ENCODE results near the gene ALDH1A2.
"Not testable (repeated sequence)": the region's sequence is repeated elsewhere in the genome, so short reads cannot be mapped to it uniquely, and the experiment has no call there.

The ALDH1A2 gene

GRCh38 chr15:58065445-58066041 is at the start of gene ALDH1A2:
Gene ALDH1A2 (minus strand): TSS chr15:58065711. CDS start chr15:58065650, 61 bp downstream.
- in situ Hi-C loops (cut with HindIII; ENCODE audit: low sequenced_read_pairs), result no loop called here

DNA sequence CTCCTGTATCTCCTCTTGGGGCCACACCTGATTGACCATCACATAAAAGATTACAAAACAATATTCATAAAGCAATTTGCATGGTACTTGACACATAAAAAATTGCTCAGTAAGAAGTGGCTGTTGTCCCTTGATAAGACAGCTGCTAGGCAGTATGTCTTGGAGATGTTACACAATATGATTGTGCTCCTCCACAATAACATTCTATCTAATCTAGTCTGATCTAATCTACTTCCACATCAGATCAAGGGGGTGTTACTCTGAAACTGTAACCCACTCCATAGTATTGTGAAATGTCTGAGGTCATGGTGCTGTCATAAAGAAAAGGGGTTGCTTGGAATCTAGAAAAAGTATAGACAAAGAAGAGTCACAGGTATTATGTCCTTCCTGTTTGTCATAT is 49.3 kb upstream of the ALDH1A2 start:
- in situ Hi-C loops (cut with HindIII; ENCODE audit: low sequenced_read_pairs), result no loop called here

GRCh38 chr15:58114388-58114787 is 48.9 kb upstream of the ALDH1A2 start:
- in situ Hi-C loops (cut with HindIII; ENCODE audit: low sequenced_read_pairs), result no loop called here

DNA sequence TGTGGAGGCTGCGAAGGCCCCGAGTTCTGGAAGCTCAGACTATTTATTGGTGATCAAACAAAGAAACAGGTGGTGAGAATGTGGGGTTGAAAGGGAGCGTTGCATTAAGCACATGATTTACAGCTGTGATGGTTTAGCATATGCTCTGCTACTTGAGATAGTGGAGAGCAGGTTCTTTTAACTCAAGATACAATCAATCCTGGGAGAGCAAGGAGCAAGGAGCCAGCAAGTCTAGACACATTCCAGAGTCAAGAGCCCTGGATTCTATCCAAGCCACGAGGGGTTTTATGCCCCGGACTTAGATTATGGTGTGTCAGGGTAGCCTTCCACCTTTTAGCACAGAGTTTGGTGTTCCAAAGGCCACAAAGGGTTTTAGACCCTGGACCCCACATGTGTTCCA is 47.8 kb upstream of the ALDH1A2 start:
- in situ Hi-C loops (cut with HindIII; ENCODE audit: low sequenced_read_pairs), result not testable (repeated sequence)

GRCh38 chr15:58111718-58112104 is 46.2 kb upstream of the ALDH1A2 start:
- in situ Hi-C loops (cut with HindIII; ENCODE audit: low sequenced_read_pairs), result no loop called here

DNA sequence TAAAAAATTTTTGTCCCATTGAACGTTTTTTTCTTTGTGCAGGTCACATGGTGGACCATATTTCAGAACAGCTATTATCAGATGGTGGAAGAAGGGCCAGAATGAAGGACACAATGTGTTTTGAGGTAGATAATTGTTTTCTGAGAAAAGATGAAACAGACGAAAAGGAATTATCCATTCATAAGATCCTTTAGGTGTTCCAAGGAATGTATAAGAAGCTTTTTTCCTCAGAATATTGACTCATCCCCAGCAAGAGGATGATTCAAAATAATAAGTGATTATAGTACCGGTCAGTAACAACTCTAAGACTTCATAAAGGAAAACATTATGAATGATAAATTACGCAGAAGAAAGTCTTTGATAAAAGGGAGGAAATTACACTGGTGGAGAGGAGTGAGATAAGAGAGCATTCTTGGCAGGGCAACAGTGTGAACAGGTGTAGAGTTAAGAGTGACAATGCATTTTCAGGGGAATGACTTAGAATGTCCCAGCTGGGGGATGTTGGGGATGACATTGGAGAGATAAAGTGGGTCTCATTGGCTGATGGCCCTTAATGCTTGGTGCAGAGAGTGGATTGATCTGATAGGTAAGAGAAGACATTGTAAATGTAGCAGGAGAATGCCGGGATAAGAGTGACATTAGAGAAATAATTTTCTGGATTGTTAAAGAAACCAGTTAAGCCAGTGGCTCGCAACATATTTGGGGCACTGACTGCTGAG is 45.6 kb upstream of the ALDH1A2 start:
- in situ Hi-C loops (cut with HindIII; ENCODE audit: low sequenced_read_pairs), result no loop called here

- in situ Hi-C loops (cut with HindIII; ENCODE audit: low sequenced_read_pairs), result no loop called here
Observed at GRCh38 chr15:58109419-58109818, 43.9 kb upstream of the ALDH1A2 start.

GRCh38 chr15:58108117-58108516 is 42.6 kb upstream of the ALDH1A2 start:
- in situ Hi-C loops (cut with HindIII; ENCODE audit: low sequenced_read_pairs), result no loop called here

DNA sequence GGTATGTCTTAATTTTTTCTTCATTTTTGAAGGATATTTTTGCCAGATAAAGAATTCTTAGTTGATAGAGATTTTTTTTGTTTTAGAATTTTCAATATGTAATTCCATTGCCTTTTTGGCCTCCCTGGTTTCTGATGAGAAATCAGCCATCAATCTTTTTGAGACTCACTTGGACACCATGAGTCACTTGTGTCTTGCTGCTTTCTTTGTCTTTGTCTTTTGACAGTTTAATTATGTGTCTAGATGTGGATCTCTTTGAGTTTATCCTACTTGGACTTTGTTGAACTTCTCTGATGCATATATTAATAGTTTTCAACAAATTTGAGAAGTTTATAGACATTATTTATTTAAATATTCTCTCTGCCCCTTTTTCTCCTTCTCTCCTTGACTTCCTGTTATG is 38.0 kb upstream of the ALDH1A2 start:
- in situ Hi-C loops (cut with HindIII; ENCODE audit: low sequenced_read_pairs), result no loop called here

DNA sequence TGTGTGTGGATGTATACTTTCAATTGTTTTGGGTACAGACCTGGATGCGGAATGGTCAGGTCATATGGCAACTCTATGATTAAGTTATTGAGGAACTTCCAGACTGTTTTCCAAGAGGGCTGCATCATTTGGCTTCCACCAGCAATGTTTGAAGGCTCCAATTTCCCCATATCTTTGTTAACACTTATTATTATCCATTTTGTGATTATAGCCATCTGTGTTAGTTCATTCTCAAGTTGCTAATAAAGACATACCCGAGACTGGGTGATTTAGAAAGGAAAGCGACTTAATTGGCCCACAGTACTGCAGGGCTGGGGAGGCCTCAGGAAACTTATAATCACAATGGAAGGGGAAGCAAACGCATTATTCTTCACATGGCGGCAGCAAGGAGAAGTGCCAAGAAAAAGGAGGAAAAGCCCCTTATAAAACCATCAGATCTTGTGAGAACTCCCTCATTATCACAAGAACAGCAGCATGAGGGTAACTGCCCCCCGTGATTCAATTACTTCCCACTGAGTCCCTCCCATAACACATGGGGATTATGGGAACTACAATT is 31.1 kb upstream of the ALDH1A2 start:
- in situ Hi-C loops (cut with HindIII; ENCODE audit: low sequenced_read_pairs), result loop anchor here (5.0 kb wide), 1 partner anchor 41 kb away; the partner anchor contains the start of gene AQP9

- in situ Hi-C loops (cut with HindIII; ENCODE audit: low sequenced_read_pairs), result loop anchor here (5.0 kb wide), 1 partner anchor 42 kb away; the partner anchor contains the start of gene AQP9
Observed at GRCh38 chr15:58095415-58095814, 29.9 kb upstream of the ALDH1A2 start.

DNA sequence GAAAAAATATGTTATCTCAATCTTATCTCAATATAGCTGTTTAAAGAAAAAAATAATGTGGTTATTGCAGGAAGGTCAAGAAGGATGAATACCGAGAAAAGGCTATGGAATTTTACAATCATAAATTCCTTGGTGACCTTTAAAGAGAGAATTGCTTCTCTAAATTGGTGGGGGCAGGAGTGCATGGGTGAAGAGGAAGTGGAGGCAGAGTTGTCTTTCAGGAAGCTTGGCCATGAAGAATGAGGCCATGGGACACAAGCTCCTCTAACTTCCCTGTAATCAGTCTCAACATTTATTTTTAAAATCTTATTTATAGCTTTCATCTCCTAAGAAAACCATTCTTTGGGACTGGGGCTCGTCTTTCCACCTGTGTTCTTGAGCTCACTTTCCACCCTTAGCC is 22.4 kb upstream of the ALDH1A2 start:
- in situ Hi-C loops (cut with HindIII; ENCODE audit: low sequenced_read_pairs), result no loop called here

DNA sequence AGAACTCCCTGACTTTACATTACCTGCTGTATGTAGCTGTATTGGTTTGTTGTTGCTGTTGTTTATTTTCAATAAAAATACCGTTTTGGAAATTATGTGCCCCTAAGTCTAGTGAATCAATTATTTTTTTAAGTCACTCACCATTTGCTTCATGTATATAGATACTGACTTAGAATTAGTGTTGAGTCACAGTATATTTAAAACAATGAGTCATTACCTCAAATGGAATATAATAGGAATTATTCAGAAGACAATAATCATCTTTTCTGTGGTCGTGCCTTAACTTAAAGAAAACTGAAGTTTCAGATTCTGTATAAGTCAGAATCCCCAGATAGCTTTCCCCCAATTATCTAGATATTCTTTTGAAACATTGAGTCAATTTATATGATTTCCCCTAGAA is 21.0 kb upstream of the ALDH1A2 start:
- in situ Hi-C loops (cut with HindIII; ENCODE audit: low sequenced_read_pairs), result no loop called here

- in situ Hi-C loops (cut with HindIII; ENCODE audit: low sequenced_read_pairs), result no loop called here
Observed at GRCh38 chr15:58083526-58083925, 18.0 kb upstream of the ALDH1A2 start.

DNA sequence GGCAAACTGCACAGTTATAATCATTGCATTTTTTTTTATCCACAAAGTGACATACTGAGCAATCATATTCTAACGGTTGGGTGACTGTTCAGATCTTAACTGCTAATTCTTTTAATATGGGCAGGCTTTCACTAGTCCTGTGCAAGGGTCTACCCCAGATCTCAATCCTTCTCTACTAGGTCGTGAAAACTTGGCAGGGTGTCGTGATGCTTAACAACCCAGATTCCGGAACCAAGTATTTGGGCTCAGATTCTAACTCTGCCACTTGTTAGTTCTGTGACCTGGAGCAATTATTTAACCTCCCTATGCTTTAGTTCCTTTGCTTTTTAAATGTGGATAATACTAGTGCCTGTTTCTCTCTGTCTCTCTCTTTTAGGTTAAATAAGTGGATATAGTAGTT is 16.4 kb upstream of the ALDH1A2 start:
- in situ Hi-C loops (cut with HindIII; ENCODE audit: low sequenced_read_pairs), result no loop called here

DNA sequence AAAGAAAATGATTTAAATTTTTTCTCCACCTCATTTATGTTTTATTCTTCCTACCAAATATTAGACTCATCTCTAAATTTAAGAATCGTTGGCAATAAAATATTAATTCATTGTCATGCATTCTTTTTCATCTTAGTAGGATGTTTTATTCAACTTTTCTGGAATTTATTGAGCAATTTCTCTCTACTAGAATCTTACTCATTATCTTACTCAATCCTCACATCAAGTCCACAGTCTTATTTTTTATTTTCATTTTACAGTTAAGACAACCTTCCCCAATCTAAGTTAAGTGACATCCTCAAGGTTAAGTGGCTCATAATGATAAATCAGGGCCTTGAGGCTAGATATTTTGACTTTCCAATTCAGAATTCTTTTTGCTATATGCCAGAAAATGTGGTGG is 15.9 kb upstream of the ALDH1A2 start:
- in situ Hi-C loops (cut with HindIII; ENCODE audit: low sequenced_read_pairs), result no loop called here

- in situ Hi-C loops (cut with HindIII; ENCODE audit: low sequenced_read_pairs), result not testable (repeated sequence)
Observed at GRCh38 chr15:58080959-58081358, 15.4 kb upstream of the ALDH1A2 start.

DNA sequence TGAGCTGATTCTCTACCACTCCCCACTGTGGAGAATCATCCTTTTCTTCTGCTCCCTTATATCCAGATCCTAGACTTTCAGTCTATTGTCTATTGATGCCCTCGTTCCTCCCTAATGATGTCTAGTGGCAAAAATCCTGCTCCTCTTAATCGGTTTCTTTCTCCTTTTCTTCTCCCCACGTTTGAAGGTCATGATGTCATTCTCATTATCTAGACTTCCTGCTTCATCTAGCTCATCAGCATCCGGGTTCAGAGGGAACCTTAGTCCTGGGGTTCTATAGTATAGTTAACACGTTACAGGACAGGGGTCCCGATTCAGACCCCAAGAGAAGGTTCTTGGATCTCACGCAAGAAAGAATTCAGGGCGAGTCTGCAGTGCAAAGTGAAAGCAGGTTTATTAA is 14.9 kb upstream of the ALDH1A2 start:
- in situ Hi-C loops (cut with HindIII; ENCODE audit: low sequenced_read_pairs), result no loop called here

- in situ Hi-C loops (cut with HindIII; ENCODE audit: low sequenced_read_pairs), result no loop called here
Observed at GRCh38 chr15:58078591-58078990, 13.1 kb upstream of the ALDH1A2 start.

DNA sequence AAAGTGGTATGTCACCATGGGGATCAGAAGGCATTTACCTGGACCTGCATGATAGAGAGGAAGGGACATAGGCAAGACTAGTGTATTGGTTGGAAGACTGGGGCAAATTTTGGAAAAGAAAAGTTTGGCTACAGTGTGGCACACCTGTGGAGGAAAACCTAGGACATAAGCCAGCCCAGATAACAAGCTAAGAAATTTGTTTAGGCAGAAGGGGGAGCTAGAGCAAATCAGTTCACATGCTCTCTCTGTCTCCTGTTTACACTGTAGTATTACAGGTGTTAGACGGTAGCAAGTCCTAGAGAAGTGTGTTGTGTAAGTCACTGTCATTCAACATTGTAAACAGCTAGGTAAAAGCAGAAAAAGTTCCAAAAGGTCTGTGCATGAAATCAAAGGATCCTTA is 11.9 kb upstream of the ALDH1A2 start:
- in situ Hi-C loops (cut with HindIII; ENCODE audit: low sequenced_read_pairs), result no loop called here

DNA sequence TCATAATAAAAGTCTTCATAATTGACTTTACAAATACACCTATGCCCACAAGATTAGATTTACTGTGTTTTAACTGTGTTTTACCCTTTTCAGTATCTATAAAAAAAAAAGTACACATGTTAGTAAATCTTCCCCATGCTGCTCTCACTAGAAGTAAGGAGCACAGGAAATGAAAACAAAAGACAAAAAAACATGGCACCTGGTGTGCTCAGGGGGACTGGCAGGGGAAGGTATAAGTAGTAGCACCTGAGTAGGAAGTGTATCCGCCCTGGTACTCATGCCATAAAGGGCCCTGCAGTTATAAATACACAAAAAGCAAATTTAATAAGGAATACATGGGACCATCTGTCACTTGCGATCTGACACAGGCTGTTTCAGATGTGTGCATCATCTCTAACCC is 8.9 kb upstream of the ALDH1A2 start:
- in situ Hi-C loops (cut with HindIII; ENCODE audit: low sequenced_read_pairs), result no loop called here

DNA sequence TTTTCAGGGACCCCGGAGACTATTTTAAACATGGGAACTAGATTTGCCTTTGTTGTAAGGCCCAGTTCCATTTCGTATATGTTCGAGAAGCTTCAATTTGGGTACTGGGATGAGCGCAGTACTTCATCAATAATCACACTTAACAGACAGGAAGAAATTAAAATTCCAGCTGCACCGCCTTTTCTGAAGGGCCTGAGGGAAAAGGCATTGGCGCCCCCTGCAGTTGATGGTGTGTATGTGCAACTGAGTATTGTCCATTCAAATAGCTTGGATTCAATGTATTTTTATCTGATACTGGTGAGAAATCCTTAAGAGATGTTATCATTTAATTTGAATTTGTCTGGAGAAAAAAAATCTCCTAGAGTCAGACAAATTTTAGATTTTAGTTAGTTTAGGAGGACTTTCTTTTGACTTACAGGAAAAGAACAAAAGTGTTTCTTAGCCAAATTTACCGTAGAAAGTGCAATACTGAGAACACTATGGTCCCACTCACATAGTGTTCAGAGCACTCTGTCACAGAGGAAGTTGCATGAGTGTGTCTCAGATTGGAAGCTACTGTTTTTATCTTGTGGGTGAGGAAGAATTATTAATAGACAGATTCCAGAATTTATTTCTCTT is 5.4 kb upstream of the ALDH1A2 start:
- in situ Hi-C loops (cut with HindIII; ENCODE audit: low sequenced_read_pairs), result no loop called here
